Immature natural killer cell (primary cell): Measurements from ENCODE around the gene AMIGO3. TPM values are rescaled to one million over a fixed set of nuclear protein-coding genes. Genes with fewer than 3 reads are reported as not detected.
"Not testable (repeated sequence)": the region's sequence is repeated elsewhere in the genome, so short reads cannot be mapped to it uniquely, and the experiment has no call there.

Experiments
- DNase-seq, 3 donors: peaks; one replicate each; pipeline ENCODE4 v3.0.0; 2022; ENCODE audit warnings: mixed read lengths in 1 of 3
- H3K27ac Mint-ChIP-seq, 6 donors: one replicate each; pipeline ENCODE4 v1.8.0; 2020; ENCODE audit warnings: mixed read lengths in 6 of 6, mild to moderate bottlenecking in 5 of 6, inconsistent platforms in 4 of 6, moderate library complexity in 3 of 6
- H3K27me3 Mint-ChIP-seq, 3 donors: one replicate each; pipeline ENCODE4 v1.8.0; 2020 to 2021; ENCODE audit warnings: low read depth in 3 of 3, mild to moderate bottlenecking in 3 of 3, mixed read lengths in 3 of 3, moderate library complexity in 3 of 3, inconsistent platforms in 1 of 3
- H3K36me3 Mint-ChIP-seq, 3 donors: one replicate each; pipeline ENCODE4 v1.8.0; 2020; ENCODE audit warnings: mixed read lengths in 3 of 3, inconsistent platforms in 2 of 3, mild to moderate bottlenecking in 2 of 3
- H3K4me1 Mint-ChIP-seq, 2 donors: one replicate each; pipeline ENCODE4 v1.8.0; 2020; ENCODE audit warnings: inconsistent platforms in 2 of 2, mild to moderate bottlenecking in 2 of 2, mixed read lengths in 2 of 2, moderate library complexity in 1 of 2
- H3K4me3 Mint-ChIP-seq, 5 donors: one replicate each; pipeline ENCODE4 v1.8.0; 2020; ENCODE audit warnings: mild to moderate bottlenecking in 5 of 5, mixed read lengths in 5 of 5, inconsistent platforms in 3 of 5, moderate library complexity in 3 of 5
- H3K9me3 Mint-ChIP-seq, 6 donors: one replicate each; pipeline ENCODE4 v1.8.0; 2020; ENCODE audit warnings: mild to moderate bottlenecking in 6 of 6, mixed read lengths in 6 of 6, inconsistent platforms in 4 of 6, moderate library complexity in 3 of 6
- polyA plus RNA-seq, 3 donors: library from polyadenylated mRNA; unstranded; fragments of 300-500 nt; fragmentation: Illumina TruSeq; gene quantifications; one replicate each; pipeline ENCODE4 v1.2.3, GENCODE V29; 2021

Gene AMIGO3
- polyA plus RNA-seq, 3 donors from 2014 or later = 1.5 to 1.7 TPM; not detected in 1

GRCh38 chr3:49700014-49700413, 19.5 kb downstream of the AMIGO3 start:
- H3K9me3 Mint-ChIP-seq = no peaks in the 10 kb centered on the region
- H3K27me3 Mint-ChIP-seq = peaks cover 0 to 2% (median 0%) of the 10 kb centered on the region in 3 donors
- DNase-seq = no peak
- H3K4me1 Mint-ChIP-seq = peaks cover 0 to 2% of the 10 kb centered on the region in 2 donors
- peaks cover 0 to 3% (median 0%) of the 10 kb centered on the region in 3 donors for H3K36me3 Mint-ChIP-seq
- H3K27ac Mint-ChIP-seq = no peak overlapping the region
- H3K4me3 Mint-ChIP-seq = no peak overlapping the region

GRCh38 chr3:49699281-49699979, 20.1 kb downstream of the AMIGO3 start:
- DNase-seq = no peak
- Mint-ChIP-seq H3K4me3 (no peak overlapping the region), H3K36me3 (peaks cover 0 to 3% (median 0%) of the 10 kb centered on the region in 3 donors), H3K27ac (no peak overlapping the region), H3K4me1 (peaks cover under 1 to 2% of the 10 kb centered on the region in 2 donors), H3K27me3 (peaks cover 0 to 2% (median 0%) of the 10 kb centered on the region in 3 donors), H3K9me3 (no peaks in the 10 kb centered on the region)

- H3K27ac Mint-ChIP-seq, H3K36me3 Mint-ChIP-seq, H3K4me3 Mint-ChIP-seq, DNase-seq, H3K27me3 Mint-ChIP-seq, H3K9me3 Mint-ChIP-seq: not testable (repeated sequence)
- peaks cover 17 to 26% of the 10 kb centered on the region in 2 donors for H3K4me1 Mint-ChIP-seq
Measured at GRCh38 chr3:49695350-49696015, 24.0 kb downstream of the AMIGO3 start.

DNA sequence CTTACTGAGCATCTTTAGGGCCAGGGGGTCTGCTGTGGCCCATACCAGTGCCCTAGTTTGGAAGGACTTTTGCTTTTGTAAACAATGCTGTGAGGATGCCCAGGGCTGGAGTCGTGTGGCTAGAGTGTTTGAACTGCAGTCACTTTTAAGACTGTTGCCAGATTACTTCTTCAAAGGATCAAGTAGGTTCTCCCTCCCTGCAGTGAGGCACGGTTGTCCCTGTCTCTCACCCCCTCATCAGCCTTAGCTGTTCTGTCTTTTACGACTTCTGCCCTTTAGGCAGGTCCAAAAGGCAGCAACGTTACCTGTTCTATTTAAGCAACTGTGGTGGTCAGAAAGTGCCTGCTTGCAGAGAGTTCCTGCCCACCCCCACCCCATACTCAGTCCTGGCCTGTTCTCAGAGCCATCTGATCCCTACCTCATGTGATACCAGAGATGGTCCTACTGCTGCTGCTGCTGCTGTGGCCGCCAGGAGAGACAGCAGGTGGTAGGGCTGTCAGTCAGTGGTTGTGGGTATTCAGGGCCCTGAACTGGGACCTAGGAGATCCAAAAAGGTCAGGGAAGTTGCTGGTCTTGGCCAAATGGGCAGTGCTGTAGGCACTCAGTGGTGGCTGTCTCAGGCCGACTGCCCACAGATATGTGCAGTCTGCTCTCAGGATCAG, 24.9 kb downstream of the AMIGO3 start:
- H3K4me3 Mint-ChIP-seq, H3K27ac Mint-ChIP-seq: not testable (repeated sequence)

DNA sequence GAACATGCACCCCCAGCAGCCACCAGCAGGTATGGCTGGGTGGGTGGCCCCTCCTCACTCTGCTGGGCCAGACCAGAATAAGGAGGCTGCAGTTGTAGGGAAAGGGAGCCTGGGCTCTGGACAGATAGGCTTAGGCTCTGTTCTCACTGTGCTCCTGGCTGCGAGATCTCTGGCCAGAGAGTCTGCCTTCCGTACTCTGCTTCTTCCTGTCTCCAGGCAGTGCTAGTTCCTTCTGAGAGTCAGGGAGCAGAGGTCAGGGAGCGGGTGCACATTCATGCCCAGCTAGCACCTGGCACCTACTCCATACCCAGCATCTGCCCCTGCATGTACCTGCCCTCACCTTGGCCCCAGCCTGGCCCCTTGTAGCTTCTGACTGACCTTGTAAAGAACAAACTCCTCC, 28.0 kb downstream of the AMIGO3 start:
- H3K4me1 Mint-ChIP-seq = peaks cover 44 to 48% of the 10 kb centered on the region in 2 donors
- not testable (repeated sequence) for H3K9me3 Mint-ChIP-seq, H3K27ac Mint-ChIP-seq, DNase-seq, H3K36me3 Mint-ChIP-seq
- H3K27me3 Mint-ChIP-seq = peaks cover 7 to 17% (median 8%) of the 10 kb centered on the region in 3 donors
- peak overlapping the region in 1 of 5 donors; percentile 96 for H3K4me3 Mint-ChIP-seq

More for the DNA sequence above, 24.9 kb downstream of the AMIGO3 start:
- not testable (repeated sequence) for H3K36me3 Mint-ChIP-seq, DNase-seq, H3K27me3 Mint-ChIP-seq, H3K9me3 Mint-ChIP-seq
- H3K4me1 Mint-ChIP-seq = peaks cover 26 to 35% of the 10 kb centered on the region in 2 donors

- peaks cover 7 to 17% (median 8%) of the 10 kb centered on the region in 3 donors for H3K27me3 Mint-ChIP-seq
- peaks cover 44 to 48% of the 10 kb centered on the region in 2 donors for H3K4me1 Mint-ChIP-seq
- peak overlapping the region; percentile 50 to 97 (median 96) for H3K4me3 Mint-ChIP-seq
- not testable (repeated sequence) for H3K9me3 Mint-ChIP-seq, DNase-seq, H3K36me3 Mint-ChIP-seq
- H3K27ac Mint-ChIP-seq = peak overlapping the region in 2 of 6 donors; percentile 34 to 93
Measured at GRCh38 chr3:49690856-49691255, 28.6 kb downstream of the AMIGO3 start.

GRCh38 chr3:49689908-49690624, 29.4 kb downstream of the AMIGO3 start:
- Mint-ChIP-seq H3K27ac (peak overlapping the region; percentile 93 to 98 (median 97)), H3K27me3 (peaks cover 8 to 17% (median 9%) of the 10 kb centered on the region in 3 donors), H3K4me1 (peaks cover 47 to 48% of the 10 kb centered on the region in 2 donors), H3K4me3 (peak overlapping the region; percentile 95 to 97 (median 96))
- not testable (repeated sequence) for DNase-seq, H3K36me3 Mint-ChIP-seq, H3K9me3 Mint-ChIP-seq

DNA sequence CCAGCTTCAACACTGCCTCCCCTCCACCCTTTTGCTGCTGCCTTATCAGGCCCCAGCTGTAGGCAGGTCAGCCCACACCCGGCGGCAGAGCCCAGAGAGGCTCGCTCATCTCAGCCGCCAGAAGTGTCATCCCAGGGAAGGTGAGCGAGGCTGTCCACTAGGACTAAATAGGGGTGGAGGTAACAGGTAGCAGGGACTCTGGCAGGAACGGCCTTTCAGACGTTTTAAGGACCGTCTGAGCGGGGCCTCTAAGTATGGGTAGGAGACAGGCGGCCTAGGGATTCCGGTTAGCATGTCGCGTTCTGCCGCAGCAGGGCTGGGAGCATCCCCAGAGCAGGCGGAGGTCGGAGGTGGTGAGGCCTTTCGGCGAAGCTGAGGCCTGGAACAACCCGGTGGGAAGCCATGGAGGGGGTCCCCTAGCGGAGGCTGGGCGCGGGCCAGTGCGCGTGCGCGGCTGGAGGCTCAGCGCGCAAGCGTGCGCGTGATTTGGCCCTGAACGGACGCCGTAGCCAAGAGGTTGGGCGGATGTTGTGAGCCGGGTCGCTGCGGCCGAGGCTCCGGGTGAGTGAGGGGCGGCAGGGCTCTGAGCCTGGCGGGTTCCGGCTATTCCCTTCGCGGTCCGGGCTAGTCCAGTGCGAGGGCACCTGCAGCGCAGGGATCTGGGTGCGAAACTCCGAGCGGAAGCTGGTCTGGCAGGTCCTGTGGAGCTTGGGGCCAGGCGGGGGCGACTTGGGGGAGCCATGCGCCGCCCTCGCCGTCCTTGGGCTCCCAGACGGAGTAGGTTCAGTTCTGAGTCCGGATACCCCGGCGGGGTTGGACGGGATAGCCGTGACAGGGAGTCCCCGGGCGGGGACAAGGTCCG, 30.2 kb downstream of the AMIGO3 start, which contains the start of the genes MST1 and RNF123:
TSS of gene MST1 (minus strand) at position 429 of the 862 bp plus-strand sequence. CDS start 783 bp downstream, outside the sequence.
TSS of gene RNF123 (plus strand) at position 512 of the 862 bp plus-strand sequence. CDS start 1,609 bp downstream, outside the sequence.
- Mint-ChIP-seq H3K27ac (peak within 1 kb of the TSS; percentile 93 to 98 (median 97)), H3K4me3 (peak within 1 kb of the TSS; percentile 95 to 97 (median 96)), H3K4me1 (peaks cover 46 to 49% of the 10 kb centered on the region in 2 donors), H3K27me3 (peaks cover 8 to 17% (median 9%) of the 10 kb centered on the region in 3 donors), H3K9me3 (no peaks in the 10 kb centered on the region), H3K36me3 (no peaks in the 10 kb centered on the region)
- peak; percentile 93 to 94 (median 94) for DNase-seq

DNA sequence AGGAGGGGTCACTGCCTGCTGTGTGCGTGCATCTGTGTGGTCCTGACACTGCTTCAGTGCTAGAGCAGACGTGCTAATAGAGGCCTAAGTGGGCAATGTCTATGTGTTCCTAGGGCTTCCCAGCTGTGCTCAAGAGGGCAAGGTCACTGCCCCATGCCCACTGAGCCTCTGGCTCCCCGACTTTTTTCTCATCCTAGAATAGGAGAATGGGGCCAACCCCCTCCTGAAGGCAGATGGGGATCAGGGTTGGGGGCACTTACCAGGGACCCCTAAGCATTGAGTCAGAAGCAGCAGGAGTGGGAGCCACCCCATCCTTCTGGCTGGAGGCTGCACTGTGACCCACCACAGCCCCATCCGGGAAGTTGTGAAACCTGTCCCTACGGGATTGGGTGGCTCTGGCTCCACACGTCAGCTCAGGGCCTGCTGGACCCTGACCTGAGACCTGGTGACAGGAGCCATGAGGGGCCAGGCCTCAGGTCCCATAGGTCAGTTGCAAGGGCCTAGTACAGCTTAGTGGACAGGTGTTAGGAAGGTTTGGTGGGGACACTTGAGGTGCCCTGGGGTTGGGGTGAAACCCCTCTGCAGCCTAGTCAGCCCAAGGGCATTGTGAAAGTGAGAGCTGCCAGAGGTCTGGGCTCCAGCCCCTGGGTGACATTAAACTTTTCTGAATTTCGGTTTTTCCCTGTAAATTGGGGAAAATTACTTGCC, 31.0 kb downstream of the AMIGO3 start:
- Mint-ChIP-seq H3K4me3 (peak overlapping the region; percentile 95 to 97 (median 96)), H3K4me1 (peaks cover 38 to 47% of the 10 kb centered on the region in 2 donors), H3K27me3 (peaks cover 8 to 17% (median 9%) of the 10 kb centered on the region in 3 donors), H3K27ac (peak overlapping the region; percentile 93 to 98 (median 97))
- not testable (repeated sequence) for H3K36me3 Mint-ChIP-seq, H3K9me3 Mint-ChIP-seq, DNase-seq

- Mint-ChIP-seq H3K27ac (peak overlapping the region in 2 of 6 donors; percentile 7 to 58), H3K4me1 (peaks cover 34 to 43% of the 10 kb centered on the region in 2 donors), H3K4me3 (peak overlapping the region in 4 of 5 donors; percentile 27 to 55 (median 34)), H3K27me3 (peaks cover 8 to 15% (median 9%) of the 10 kb centered on the region in 3 donors)
- H3K9me3 Mint-ChIP-seq, H3K36me3 Mint-ChIP-seq, DNase-seq: not testable (repeated sequence)
Measured at GRCh38 chr3:49687424-49687795, 32.1 kb downstream of the AMIGO3 start.

DNA sequence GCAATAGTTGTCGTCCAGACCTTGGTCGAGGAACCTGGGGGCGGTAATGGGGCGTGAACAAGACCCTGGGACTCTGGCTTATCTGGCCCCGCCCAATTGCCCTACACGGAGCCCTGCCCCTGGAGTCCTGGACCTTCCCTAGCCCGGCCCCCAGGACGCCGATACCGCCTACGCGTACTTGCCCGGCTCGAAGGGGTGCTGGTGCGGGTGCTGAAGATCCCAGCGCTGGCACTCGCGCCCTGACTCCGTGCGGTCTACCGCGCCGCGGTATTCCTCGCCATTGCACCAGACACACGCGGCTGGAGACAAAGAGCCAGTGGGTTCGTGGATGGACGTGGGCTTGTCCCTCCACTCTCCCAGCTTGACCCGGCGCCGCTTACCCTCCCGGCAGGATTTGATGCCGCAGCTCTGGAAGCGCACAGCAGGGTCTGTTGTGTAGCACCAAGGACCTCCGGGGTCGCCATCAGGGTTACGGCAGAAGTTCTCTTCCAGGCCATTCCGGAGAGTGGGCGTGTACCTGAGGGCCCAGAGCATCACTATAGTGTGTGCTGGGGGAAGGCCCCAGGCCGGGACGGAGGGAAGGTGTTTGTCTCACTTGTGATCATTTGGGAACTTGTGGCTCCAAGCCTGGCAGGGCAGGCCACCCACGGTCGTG, 32.6 kb downstream of the AMIGO3 start:
- H3K27me3 Mint-ChIP-seq = peaks cover 8 to 14% (median 9%) of the 10 kb centered on the region in 3 donors
- not testable (repeated sequence) for H3K9me3 Mint-ChIP-seq, H3K36me3 Mint-ChIP-seq
- H3K27ac Mint-ChIP-seq = peak overlapping the region in 2 of 6 donors; percentile 7 to 58
- peak in 2 of 3 donors; percentile 18 to 26 for DNase-seq
- H3K4me3 Mint-ChIP-seq = peak overlapping the region in 4 of 5 donors; percentile 27 to 55 (median 34)
- H3K4me1 Mint-ChIP-seq = peaks cover 32 to 43% of the 10 kb centered on the region in 2 donors
